HG03196 (cell line): ENCODE data around the gene TMPRSS6.

Experiments used
- ATAC-seq: cut with Tn5 transposase; IDR thresholded peaks from one replicate; pipeline ENCODE4 v1.9.1; 2021; ENCODE audit not compliant: unreplicated experiment

Gene TMPRSS6

GRCh38 chr22:37054056-37054395 lies 55.5 kb downstream of the TMPRSS6 start:
- no peak for ATAC-seq

- ATAC-seq, result no peak
Measured at GRCh38 chr22:37053310-37054055, 56.0 kb downstream of the TMPRSS6 start.

GRCh38 chr22:37052386-37053309 lies 56.9 kb downstream of the TMPRSS6 start:
- no peak for ATAC-seq

- no peak for ATAC-seq
Measured at GRCh38 chr22:37051391-37052385, 57.8 kb downstream of the TMPRSS6 start, which contains the start of gene KCTD17. KCTD17 (plus strand) TSS chr22:37051742; CDS start chr22:37051761, 19 bp downstream.

GRCh38 chr22:37050913-37051312 lies 58.6 kb downstream of the TMPRSS6 start:
- ATAC-seq, result no peak

- ATAC-seq, result no peak
Measured at GRCh38 chr22:37049224-37049623, 60.3 kb downstream of the TMPRSS6 start.

- ATAC-seq, result no peak
Measured at GRCh38 chr22:37048133-37048532, 61.4 kb downstream of the TMPRSS6 start.

- ATAC-seq, result no peak
Measured at GRCh38 chr22:37047006-37047405, 62.5 kb downstream of the TMPRSS6 start.

GRCh38 chr22:37046589-37046988 lies 62.9 kb downstream of the TMPRSS6 start:
- ATAC-seq, result no peak

- ATAC-seq, result no peak
Measured at GRCh38 chr22:37045958-37046357, 63.6 kb downstream of the TMPRSS6 start.

GRCh38 chr22:37044634-37045625 lies 64.6 kb downstream of the TMPRSS6 start:
- no peak for ATAC-seq

- ATAC-seq, result no peak
Measured at GRCh38 chr22:37043828-37044538, 65.5 kb downstream of the TMPRSS6 start.

- ATAC-seq, result no peak
Measured at GRCh38 chr22:37043209-37043827, 66.2 kb downstream of the TMPRSS6 start.

GRCh38 chr22:37039466-37039865 lies 70.0 kb downstream of the TMPRSS6 start:
- ATAC-seq, result no peak

- no peak for ATAC-seq
Measured at GRCh38 chr22:37037669-37038068, 71.8 kb downstream of the TMPRSS6 start.

- no peak for ATAC-seq
Measured at GRCh38 chr22:37036655-37037377, 72.7 kb downstream of the TMPRSS6 start.

- ATAC-seq, result no peak
Measured at GRCh38 chr22:37033605-37034430, 75.7 kb downstream of the TMPRSS6 start.
